Astrocyte (in vitro differentiated cells and primary cell): ENCODE measurements around the gene AK1. TPM values are rescaled to one million over a fixed set of nuclear protein-coding genes. Genes with fewer than 3 reads are reported as not detected.

Source experiments
- DNase-seq: peaks from one replicate; pipeline ENCODE4 v3.0.0-alpha.2; 2010; ENCODE audit warnings: low read depth
- FAIRE-seq: peaks from 2 replicates; lab custom pipeline; 2011; peaks lifted over from hg19 to GRCh38; lab: Jason Lieb, UNC
- H2AFZ ChIP-seq: 2 replicates; pipeline ENCODE4 v1.6.0; 2012; ENCODE audit warnings: low read depth, low read length, inconsistent platforms
- H3K27ac ChIP-seq: 2 replicates; pipeline ENCODE4 v1.5.1; 2011; ENCODE audit warnings: low read depth, low read length, inconsistent platforms
- H3K27me3 ChIP-seq: 2 replicates; pipeline ENCODE4 v1.6.0; 2011; ENCODE audit warnings: low read length, inconsistent platforms; ENCODE audit not compliant: insufficient read depth
- H3K36me3 ChIP-seq: 2 replicates; pipeline ENCODE4 v1.5.1; 2011; ENCODE audit warnings: low read length, inconsistent platforms; ENCODE audit not compliant: insufficient read depth
- H3K4me1 ChIP-seq: 2 replicates; pipeline ENCODE4 v1.5.1; 2011; ENCODE audit warnings: low read length, inconsistent platforms; ENCODE audit not compliant: insufficient read depth
- H3K4me2 ChIP-seq: 2 replicates; pipeline ENCODE4 v1.6.0; 2012; ENCODE audit warnings: low read length, inconsistent platforms
- H3K4me3 ChIP-seq: 2 replicates; pipeline ENCODE4 v1.5.1; 2011; ENCODE audit warnings: low read depth, mild to moderate bottlenecking, low read length, inconsistent platforms; ENCODE audit not compliant: insufficient read depth
- H3K79me2 ChIP-seq: 2 replicates; pipeline ENCODE4 v1.6.0; 2012; ENCODE audit warnings: mild to moderate bottlenecking, low read length, inconsistent platforms; ENCODE audit not compliant: insufficient read depth
- H3K9ac ChIP-seq: 2 replicates; pipeline ENCODE4 v1.6.0; 2012; ENCODE audit warnings: mild to moderate bottlenecking, low read length, inconsistent platforms
- H3K9me3 ChIP-seq: 2 replicates; pipeline ENCODE4 v1.5.1; 2012; ENCODE audit warnings: low read depth, mild to moderate bottlenecking, low read length, inconsistent platforms; ENCODE audit not compliant: insufficient read depth
- H4K20me1 ChIP-seq: 2 replicates; pipeline ENCODE4 v1.6.0; 2012; ENCODE audit warnings: low read length, inconsistent platforms; ENCODE audit not compliant: insufficient read depth
- H3K27ac Mint-ChIP-seq: one replicate; pipeline ENCODE4 v1.8.0; 2021; ENCODE audit warnings: mild to moderate bottlenecking, mixed read lengths; ENCODE audit not compliant: unreplicated experiment
- H3K27me3 Mint-ChIP-seq: one replicate; pipeline ENCODE4 v1.8.0; 2021; ENCODE audit warnings: low read depth, mixed read lengths; ENCODE audit not compliant: unreplicated experiment
- H3K36me3 Mint-ChIP-seq: one replicate; pipeline ENCODE4 v1.8.0; 2021; ENCODE audit warnings: low read depth, mixed read lengths; ENCODE audit not compliant: unreplicated experiment
- H3K4me1 Mint-ChIP-seq: one replicate; pipeline ENCODE4 v1.8.0; 2021; ENCODE audit warnings: low read depth, mixed read lengths; ENCODE audit not compliant: unreplicated experiment
- H3K4me3 Mint-ChIP-seq: one replicate; pipeline ENCODE4 v1.8.0; 2021; ENCODE audit warnings: mild to moderate bottlenecking, moderate library complexity, mixed read lengths; ENCODE audit not compliant: unreplicated experiment
- H3K9me3 Mint-ChIP-seq: one replicate; pipeline ENCODE4 v1.8.0; 2021; ENCODE audit warnings: mild to moderate bottlenecking, mixed read lengths; ENCODE audit not compliant: unreplicated experiment
- CTCF ChIP-seq: IDR thresholded peaks from 2 replicates; pipeline ENCODE4 v1.5.1; 2011; ENCODE audit warnings: low read depth, mild to moderate bottlenecking, inconsistent platforms, low read length, moderate library complexity; ENCODE audit not compliant: insufficient read depth
- EZH2 ChIP-seq: IDR thresholded peaks from 2 replicates; pipeline ENCODE4 v1.6.1; 2012; ENCODE audit warnings: mild to moderate bottlenecking, low read length, inconsistent platforms; ENCODE audit not compliant: insufficient read depth
- total RNA-seq: library from RNA; stranded (reverse); gene quantifications from 2 replicates; pipeline ENCODE4 v1.2.1, GENCODE V29; 2021

AK1 gene
- total RNA-seq, 1 donor from 2014 or later, result 78.0 TPM

GRCh38 chr9:127898433-127899127 lies 21.1 kb upstream of the AK1 start:
- peak overlapping the region; percentile 66 for H2AFZ ChIP-seq

GRCh38 chr9:127897193-127897692 lies 19.8 kb upstream of the AK1 start:
- Histone ChIP-seq H3K79me2 (peaks cover 31% of the 10 kb centered on the region), H3K4me3 (no peak overlapping the region), H3K27me3 (no peaks in the 10 kb centered on the region), H3K27ac (peak overlapping the region; percentile 46), H4K20me1 (peaks cover 38% of the 10 kb centered on the region), H3K9ac (peak overlapping the region; percentile 24), H2AFZ (no peak overlapping the region), H3K4me2 (peak overlapping the region; percentile 83), H3K9me3 (peaks cover 13% of the 10 kb centered on the region), H3K4me1 (peaks cover 24% of the 10 kb centered on the region), H3K36me3 (peaks cover 36% of the 10 kb centered on the region)
- H3K36me3 Mint-ChIP-seq, result peaks cover 37% of the 10 kb centered on the region
- no peak for FAIRE-seq
- peak overlapping the region; percentile 60 for H3K4me3 Mint-ChIP-seq
- TF ChIP-seq CTCF (no peak), EZH2 (no peak)
- peak; percentile 52 for DNase-seq
- peaks cover 11% of the 10 kb centered on the region for H3K4me1 Mint-ChIP-seq
- H3K27ac Mint-ChIP-seq, result no peak overlapping the region
- H3K27me3 Mint-ChIP-seq, result no peaks in the 10 kb centered on the region
- no peaks in the 10 kb centered on the region for H3K9me3 Mint-ChIP-seq

More at GRCh38 chr9:127898433-127899127, 21.1 kb upstream of the AK1 start:
- peak overlapping the region; percentile 94 for H3K9ac ChIP-seq
- no peaks in the 10 kb centered on the region for H3K9me3 Mint-ChIP-seq
- peaks cover 30% of the 10 kb centered on the region for H4K20me1 ChIP-seq
- H3K4me1 Mint-ChIP-seq, result peaks cover 7% of the 10 kb centered on the region
- H3K27me3 Mint-ChIP-seq, result no peaks in the 10 kb centered on the region
- H3K27me3 ChIP-seq, result no peaks in the 10 kb centered on the region
- no peak for TF ChIP-seq CTCF
- no peak for TF ChIP-seq EZH2
- peaks cover 23% of the 10 kb centered on the region for H3K36me3 Mint-ChIP-seq
- DNase-seq (peak; percentile 88), FAIRE-seq (no peak)
- H3K4me3 ChIP-seq, result peak overlapping the region; percentile 76
- peak overlapping the region; percentile 92 for H3K4me3 Mint-ChIP-seq
- H3K9me3 ChIP-seq, result peaks cover 9% of the 10 kb centered on the region
- peaks cover 27% of the 10 kb centered on the region for H3K36me3 ChIP-seq
- H3K4me2 ChIP-seq, result peak overlapping the region; percentile 83
- peaks cover 24% of the 10 kb centered on the region for H3K4me1 ChIP-seq
- H3K27ac ChIP-seq, result peak overlapping the region; percentile 76
- H3K27ac Mint-ChIP-seq, result peak overlapping the region; percentile 81
- H3K79me2 ChIP-seq, result peaks cover 31% of the 10 kb centered on the region
